ENCODE results near the gene FIZ1.
"Not testable (repeated sequence)": the region's sequence is repeated elsewhere in the genome, so short reads cannot be mapped to it uniquely, and the experiment has no call there.

FIZ1 gene

DNA sequence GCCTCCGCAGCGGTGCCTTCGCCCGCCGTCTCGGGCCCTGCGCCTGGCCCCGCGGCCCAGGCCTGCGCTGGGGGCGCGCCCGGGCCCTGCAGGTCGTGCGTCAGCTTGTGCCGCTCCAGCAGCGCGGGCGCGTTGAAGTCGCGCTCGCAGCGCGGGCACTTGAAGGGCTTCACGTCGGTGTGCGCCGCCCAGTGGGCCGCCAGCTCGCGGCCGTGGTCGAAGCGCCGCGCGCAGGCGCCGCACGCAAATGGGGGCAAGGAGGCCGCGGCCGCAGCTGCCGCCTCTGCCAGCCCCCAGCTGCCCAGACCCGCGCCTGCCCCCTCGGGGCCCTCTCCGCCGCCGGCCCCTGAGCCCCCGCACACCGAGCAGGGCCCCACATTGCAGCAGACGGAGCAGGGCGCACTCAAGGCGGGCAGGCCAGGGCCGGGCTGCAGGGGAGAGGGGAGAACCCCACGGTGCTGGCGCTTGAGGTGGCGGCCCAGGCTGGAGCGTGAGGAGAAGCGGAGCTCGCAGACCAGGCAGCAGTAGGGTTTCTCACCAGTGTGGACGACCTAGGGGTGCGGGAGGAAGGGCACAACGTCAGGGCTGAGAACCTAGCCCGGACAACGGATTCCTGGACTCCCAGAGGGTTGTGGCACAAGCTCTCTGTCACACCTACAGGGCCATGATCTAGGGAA lies 6.1 kb downstream of the FIZ1 start:
- no peak for DNase-seq (ENCODE audit: low read depth)

DNA sequence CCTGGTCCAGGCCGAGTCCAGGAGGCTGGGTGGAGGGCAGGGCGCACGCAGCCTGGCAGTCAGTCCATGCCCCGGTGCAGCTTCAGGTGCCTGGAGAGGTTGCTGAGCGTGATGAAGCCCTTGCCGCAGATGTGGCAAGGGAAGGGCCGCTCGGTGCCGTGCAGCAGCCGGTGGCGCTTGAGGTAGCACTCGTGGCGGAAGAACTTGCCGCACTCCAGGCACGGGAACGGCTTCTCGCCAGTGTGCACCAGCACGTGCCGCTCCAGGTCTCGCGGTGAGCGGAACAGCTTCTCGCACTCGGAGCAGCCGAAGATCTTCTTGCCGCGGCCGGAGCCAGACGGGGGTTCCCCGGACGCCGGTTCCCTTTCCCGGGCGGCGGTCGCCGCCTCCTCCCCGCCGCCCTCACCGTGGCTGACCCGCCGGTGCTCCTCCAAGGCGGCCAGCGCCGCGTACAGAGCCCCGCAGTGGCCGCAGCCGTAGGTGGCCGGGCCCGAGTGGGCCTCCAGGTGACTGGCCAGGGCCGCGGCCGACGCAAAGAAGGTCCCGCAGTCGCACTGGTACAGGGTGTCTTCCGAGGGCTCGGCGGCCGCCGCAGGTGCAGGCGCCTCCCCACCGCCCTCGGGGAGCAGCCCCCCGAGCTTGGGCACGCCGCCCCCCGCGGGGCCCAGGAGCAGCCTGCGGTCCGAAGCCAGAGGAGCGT lies 6.8 kb downstream of the FIZ1 start:
- no peak for DNase-seq (ENCODE audit: low read depth)

DNA sequence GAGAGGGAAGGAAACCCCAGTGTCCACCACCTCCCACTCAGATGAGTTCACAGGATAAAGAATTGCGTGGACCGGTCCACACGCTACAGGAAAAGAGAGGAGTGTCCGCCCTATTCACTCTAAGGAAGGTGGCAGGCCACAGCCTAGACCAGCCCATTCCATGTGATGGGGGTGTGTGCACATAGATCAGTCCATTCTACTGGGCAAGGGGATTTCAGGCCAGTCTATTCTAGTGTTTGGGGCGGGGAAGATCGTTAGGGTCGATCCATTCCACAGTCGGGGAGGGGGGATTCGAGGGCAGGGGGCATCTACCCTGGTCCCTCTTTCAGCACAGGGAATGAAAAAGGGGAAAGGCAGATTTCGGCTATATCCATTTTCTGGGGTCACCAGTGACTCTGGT lies 7.8 kb downstream of the FIZ1 start:
- DNase-seq (ENCODE audit: low read depth): no peak

DNA sequence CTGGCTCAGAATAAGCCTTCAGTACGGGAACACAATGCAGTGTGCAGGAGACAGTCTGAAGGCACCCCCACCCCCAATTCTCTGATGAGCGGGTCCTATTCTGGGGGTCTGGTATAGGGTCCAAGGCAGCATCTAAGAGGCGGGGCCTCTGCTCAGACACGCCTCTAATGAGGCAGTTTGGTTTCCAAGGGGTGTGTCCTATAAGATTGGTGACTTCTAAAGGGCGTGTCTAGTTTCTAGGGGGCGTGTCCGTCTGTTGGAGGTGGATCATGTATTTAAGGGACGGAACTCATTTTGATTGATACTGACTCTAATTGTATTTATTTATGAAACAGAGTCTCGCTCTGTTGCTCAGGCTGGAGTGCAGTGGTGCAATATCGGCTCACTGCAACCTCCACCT lies 8.7 kb downstream of the FIZ1 start:
- DNase-seq (ENCODE audit: low read depth): no peak

DNA sequence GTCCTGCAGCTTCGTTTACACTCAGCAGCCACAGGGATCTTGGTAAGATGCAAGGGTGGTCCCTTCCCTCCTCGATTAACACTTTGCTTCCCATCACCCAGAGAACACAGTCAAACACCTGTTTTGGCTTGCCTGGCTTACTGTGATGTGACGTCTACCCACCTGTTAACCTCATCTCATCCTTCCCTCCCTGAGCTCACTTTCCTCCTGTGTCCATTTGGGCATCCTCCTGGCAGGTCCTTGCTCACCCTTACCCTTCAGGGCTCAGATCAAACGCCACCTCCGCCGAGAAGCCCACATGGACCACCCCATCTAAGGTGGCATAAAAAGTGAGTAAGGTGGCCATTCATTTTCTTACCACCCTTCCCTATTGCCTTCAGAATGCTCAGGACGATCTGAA lies 9.2 kb downstream of the FIZ1 start:
- DNase-seq (ENCODE audit: low read depth): no peak

DNA sequence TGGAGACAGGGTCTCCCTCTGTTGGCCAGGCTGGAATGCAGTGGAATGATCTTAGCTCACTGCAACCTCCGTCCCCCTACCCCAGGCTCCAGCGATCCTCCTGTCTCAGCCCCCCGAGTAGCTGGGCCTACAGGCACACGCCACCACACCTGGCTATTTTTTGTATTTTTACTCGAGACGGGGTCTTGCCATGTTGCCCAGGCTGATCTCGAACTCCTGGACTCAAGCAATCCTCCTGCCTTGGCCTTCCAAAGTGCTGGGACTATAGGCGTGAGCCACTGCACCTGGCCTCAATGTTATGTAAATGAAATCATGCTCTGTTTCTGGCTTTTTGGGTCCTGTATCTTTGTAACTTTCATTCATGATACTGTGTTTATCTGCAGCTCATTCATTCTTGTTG lies 10.6 kb downstream of the FIZ1 start:
- DNase-seq (ENCODE audit: low read depth): no peak

DNA sequence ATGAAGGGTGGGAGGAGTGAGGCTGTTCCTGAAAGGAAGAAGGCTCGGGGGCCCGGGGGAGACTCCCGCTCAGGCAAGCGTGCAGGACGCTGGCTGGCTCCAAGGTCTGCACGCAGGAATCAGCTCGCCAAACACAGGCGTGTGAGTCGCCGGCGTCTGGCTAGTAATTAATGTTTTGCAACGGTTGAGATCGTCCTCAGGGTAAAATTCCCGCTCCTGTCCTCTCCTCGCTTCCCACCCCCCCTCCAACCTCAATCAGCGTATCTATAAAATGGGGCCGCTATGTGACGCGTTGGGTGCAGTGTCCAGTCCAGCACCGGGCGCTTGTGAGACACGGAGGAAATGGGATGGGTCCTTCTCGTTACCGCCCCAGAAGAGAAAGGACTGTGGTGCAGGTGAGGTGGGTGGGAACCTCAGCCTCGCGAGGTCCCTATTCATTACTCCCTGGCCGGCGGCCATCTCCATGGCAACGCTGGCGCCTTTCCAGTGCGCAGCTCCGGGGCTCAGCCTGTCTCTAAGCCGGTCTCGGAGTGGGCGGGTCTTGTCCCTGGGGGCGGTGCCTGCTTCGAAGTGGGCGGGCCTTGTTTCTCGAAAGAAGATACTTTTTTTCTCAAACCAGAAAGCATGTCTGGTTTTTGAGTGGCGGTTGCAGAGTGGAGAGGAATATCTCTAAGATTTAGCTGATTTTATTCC lies 12.2 kb downstream of the FIZ1 start:
- DNase-seq (ENCODE audit: low read depth): peak; percentile 93

DNA sequence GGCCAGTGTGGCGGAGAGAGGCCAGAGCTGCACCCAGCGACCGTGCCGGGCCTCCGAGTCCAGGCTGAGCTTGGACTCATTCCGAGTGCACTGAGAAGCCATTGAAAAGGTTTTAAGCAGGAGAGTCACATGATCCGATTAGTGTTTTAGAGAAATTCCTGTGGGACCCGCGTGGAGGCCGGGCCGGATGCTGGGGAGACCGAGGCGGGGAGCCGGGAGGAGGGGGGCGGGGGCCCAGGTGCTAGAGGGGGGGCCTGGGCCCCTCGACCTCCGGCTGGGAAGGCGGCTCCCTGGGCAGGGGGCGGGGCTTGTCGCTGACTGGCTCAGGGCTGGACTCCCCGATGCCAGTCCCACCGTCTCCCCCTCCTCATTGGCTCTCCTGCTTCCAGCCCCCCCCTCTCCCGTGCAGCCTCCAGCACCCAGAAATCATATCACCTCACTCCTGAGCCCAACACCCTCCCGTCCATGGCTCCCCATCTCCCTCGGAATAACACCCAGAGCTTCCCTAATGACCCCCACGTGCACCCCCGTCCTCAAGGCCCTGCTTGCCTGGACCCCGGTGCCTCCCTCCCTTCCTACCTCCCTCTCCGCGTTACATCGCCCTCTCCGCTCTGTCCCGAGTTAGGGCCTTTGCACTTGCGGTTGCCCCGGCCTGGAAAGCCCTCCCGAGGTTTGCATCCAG lies 13.5 kb downstream of the FIZ1 start:
- peak; percentile 87 for DNase-seq (ENCODE audit: low read depth)

DNA sequence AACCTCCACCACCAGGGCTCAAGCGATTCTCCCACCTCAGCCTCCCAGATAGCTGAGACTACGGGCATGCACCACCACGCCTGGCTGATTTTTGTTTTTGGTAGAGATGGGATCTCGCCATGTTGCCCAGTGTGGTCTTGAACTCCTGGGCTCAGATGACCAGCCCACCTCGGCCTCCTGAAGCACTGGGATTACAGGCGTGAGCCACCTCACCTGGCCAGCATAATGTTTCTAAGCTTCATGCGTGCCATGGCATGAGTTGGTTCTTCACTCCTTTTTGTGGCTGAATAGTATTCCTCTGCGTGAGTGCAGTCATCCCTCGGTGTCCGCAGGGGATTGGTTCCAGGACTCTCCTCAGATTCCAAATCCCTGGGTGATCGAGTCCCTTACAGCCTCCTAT lies 14.4 kb downstream of the FIZ1 start:
- DNase-seq (ENCODE audit: low read depth): no peak

DNA sequence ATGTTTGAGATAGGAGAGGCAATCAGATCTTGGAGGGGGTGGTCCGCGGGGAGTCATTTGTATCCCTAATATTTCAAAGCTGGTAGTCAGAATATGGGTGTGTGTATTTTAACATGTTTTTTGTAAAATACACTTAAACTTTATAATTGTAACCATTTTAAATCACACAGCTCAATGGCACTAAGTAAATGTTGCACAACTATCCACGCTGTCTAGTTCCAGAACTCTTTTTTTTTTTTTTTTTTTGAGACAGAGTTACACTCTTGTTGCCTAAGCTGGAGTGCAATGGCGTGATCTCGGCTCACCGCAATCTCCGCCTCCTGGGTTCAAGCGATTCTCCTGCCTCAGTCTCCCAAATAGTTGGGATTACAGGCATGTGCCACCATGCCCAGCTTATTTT lies 15.4 kb downstream of the FIZ1 start:
- not testable (repeated sequence) for DNase-seq (ENCODE audit: low read depth)

DNA sequence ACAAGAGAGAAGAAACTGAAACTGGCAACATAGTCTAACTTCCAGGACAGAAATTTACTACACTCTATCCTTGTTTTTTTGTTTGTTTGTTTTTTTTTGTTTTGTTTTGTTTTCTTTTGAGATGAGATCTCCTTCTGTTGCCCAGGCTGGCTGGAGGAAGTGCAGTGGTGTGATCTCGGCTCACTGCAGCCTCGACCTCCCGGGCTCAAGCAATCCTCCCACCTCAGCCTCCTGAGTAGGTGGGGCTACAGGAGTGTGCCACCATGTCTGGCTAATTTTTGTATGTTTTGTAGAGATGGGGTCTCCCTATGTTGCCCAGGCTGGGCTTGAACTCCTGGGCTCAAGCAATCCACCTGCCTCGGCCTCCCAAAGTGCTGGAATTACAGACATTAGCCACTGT lies 17.0 kb downstream of the FIZ1 start:
- not testable (repeated sequence) for DNase-seq (ENCODE audit: low read depth)

DNA sequence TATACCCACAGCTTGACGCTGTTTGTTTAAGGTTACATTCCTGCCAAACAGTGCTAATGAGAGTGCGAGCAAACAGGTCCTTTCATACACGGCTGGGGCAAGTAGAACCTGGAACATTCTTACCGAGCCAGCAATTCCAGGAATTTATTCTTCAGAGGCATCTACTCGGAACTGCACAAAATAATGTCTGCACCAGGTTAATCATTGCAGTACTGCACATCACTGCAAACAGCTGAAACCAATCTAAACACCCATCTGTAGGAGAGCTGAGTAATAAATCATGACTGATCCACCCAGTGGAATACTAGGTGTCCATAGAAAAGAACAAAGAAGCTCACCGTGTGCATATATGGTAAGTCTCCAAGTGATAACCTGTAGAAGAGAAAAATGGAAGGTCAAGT lies 17.5 kb downstream of the FIZ1 start:
- DNase-seq (ENCODE audit: low read depth): no peak

DNA sequence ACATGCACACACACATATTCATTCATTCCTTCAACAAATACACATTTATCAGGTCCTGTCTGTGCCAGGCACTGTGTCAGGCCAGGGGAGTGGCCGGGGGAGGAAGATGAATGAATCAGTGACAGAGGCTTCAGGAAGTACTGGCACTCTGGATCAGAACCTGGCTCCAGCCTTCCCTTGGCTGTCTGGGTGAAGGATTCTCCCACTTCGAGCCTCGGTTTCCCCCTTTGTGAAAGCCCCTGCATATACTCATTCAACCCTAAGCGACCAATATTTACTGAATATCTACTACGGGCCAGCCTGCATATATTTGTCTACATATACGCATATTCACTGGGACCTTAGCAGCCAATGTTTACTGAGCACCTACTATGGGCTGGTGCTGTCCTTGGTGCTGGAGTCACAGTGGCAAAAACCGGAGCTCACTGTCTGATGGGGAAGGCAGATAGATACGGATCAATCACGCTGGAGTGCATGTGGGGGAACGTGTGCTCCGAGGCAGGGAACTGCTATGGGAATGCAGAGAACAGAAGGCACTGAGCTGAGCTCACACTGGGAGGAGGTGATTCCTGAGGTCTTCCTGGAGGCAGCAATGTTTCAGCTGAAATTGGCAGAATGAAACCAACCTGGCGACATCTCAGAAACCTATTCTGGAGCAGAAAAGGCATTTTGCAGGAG lies 18.0 kb downstream of the FIZ1 start:
- DNase-seq (ENCODE audit: low read depth): no peak

DNA sequence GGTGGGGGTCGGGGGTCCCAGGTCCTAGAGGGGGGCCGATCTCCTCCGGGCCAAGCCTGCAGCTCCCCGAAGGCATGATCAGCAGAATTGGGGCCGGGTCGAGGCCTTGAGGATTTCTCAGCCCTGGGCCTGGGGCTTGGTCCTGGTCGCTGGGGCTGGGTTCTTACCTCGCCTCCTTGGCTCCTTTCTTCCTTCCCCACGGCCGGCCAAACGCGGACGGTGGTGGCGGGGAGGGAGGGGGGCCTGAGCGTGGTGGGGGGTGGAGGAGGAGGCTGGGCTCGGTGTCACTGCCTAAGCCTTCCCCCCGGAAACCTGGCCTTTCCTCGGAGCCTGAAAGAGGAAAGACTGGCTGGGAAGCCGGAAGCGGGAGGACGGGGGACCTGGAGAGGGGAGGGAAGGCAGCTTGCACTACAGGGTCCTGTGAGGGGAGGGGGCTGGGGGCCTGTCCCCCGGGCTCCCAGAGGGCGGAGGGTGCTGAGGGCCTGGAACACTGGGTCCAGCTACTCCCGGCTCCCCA lies 18.6 kb downstream of the FIZ1 start, which contains the start of gene ZNF579:
Gene ZNF579 (minus strand): TSS at position 221 of the 517 bp plus-strand sequence. CDS start 1,209 bp downstream, outside the sequence.
- DNase-seq (ENCODE audit: low read depth): peak; percentile 90

DNA sequence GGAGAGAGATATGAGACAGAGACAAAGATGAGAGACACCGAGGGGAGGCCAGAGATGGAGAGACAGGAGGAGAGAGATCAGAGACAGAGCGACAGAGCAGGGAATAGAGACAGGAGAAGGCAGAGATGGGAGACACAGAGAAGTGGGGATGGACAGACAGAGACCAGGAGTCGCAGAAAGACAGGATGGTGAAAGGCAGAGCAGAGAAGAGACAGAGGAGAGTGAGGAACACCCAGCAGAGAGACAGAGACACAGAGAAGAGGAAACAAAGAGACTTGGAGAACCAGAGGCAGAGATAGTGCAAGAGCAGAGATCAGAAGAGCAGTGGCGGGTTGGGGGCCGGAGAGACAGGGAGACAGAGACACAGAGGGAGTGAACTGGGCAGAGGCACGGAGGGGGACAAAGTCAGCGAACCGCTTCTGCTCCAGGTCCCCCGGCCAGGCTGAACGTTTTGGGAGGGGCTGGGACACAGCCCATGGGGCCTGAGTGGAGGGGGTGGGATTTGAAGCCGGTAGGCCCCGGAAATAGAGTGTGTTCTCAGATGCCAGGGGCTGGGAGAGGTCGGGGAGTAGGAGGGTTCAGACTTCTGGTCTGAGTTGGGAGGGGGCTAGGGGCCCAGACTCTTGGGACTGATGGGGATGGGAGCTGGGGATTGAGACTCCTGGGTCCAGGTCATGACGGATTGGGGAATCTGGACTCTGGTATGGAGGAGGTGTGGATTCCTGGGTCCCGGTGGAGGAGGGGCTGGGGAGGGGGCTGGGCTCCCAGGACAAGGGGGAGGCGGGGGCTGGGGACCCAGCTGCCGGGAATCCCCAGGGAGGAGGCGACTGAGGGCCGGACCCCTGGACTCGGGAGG lies 19.3 kb downstream of the FIZ1 start:
- peak; percentile 42 for DNase-seq (ENCODE audit: low read depth)

DNA sequence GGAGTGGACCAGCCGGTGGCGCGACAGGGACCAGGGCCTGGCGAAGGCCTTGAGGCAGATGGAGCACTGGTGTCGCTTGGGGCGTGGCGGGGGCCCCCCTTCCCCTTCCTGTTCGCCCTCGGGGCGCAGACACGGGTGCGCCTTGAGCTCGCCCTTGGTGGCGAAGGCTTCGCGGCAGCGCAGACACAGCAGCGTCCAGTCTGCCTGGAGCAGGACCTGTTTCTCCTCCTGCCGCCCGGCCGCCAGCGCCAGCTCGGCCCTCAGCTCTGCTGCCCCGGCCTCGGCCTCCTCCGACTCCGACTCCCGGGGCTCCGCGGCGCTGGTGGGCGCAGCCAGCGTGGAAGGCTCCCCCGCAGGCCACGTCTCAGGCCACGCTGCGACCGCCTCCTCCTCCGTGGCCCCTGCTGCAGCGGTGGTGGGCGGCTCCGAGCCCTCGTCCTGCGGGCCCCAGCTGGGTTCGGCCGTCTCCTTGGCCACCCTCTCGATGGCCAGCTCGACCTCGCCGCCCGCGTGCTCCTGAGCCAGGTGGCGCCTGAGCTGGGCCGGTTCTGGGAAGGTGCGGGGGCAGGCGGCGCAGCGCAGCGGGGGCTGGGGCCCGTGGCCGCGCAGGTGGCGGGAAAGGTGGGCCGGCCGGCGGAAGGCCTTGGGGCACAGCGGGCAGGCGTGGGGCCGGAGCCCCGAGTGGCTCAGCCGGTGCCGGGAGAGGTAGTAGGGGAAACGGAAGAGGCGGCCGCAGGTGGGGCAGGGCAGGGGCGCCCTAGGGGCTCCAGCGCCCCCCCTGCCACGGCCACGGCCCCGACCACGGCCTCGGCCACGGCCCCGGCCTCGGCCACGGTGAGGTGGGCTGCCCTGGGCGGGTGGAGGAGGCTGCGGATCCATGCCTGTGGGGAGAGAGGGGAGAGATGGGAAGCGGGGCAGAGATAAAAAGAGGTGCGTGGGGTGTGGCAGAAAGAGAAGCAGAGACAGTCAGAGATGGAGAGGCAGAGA lies 20.3 kb downstream of the FIZ1 start:
- DNase-seq (ENCODE audit: low read depth): no peak

DNA sequence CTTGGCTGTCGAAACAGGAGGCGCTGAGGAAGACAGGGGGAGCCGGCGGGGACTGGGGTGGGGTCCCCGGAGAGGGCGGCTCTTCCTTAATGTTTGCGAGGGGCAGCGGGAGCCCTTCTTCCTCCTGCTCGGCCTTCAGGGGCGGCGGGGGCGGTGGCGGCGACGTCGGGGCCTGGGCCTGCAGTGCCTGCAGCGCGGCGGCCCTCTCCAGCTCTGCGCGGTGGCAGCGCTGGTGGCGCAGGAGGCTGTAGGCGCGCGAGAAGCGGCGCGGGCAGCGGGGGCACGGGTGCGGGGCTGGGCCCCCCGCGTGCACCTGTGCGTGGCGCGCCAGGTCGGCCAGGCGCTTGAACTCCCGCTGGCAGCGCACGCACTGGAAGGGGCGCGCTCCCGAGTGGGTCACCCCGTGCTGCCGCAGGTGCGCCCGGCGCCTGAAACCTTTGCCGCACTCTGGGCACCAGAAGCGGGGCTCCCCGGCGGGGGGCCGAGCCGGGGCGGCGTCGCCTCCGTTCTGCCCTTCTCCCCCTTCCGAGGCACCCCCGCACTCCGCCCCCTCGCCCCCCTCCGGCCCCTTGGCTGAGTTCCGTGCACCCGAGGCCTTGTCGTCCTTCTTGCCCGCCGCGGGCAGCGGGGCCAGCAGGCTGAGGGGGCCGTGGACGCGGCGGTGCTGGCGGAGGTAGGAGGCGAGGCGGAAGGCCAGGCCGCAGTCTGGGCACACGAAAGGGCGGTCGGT lies 21.1 kb downstream of the FIZ1 start:
- no peak for DNase-seq (ENCODE audit: low read depth)

DNA sequence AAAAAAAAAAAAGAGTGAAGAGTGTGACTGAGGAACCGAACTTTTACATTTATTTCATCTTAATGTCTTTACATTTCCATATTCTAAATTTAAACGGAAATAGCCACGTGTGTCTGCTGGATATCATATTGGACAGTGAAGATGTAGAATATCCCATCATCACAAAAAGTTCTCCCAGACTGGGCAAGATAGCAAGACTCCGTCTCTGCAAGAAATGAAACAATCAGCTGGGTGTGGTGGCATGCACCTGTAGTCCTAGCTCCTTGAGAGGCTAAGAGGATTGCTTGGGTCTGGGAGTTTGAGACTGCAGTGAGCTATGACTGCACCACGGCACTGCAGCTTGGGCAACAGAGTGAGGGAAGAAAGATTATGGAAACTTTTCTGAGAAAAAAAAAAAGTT lies 22.6 kb downstream of the FIZ1 start:
- DNase-seq (ENCODE audit: low read depth): no peak

DNA sequence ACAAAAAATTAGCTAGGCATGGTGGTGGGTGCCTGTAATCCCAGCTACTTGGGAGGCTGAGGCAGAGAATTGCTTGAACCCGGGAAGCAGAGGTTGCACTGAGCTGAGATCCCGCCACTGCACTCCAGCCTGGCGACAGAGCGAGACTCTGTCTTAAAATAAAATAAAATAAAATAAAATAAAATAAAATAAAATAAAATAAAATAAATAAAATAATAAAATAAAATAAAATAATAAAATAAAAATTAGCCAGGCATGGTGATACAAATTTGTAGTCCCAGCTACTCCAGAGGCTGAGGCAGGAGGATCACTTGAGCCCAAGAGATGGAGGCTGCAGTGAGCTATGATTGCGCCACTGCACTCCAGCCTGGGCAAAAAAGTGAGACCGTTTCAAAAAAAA lies 25.4 kb downstream of the FIZ1 start:
- not testable (repeated sequence) for DNase-seq (ENCODE audit: low read depth)
